OCI-M1 (cell line): ENCODE data around the gene PRSS38.
"Not testable (repeated sequence)": the region's sequence is repeated elsewhere in the genome, so short reads cannot be mapped to it uniquely, and the experiment has no call there.

Experiments
- DNase-seq: peaks from one replicate; lab custom pipeline; 2025; lab: John Stamatoyannopoulos, UW

The PRSS38 gene

DNA sequence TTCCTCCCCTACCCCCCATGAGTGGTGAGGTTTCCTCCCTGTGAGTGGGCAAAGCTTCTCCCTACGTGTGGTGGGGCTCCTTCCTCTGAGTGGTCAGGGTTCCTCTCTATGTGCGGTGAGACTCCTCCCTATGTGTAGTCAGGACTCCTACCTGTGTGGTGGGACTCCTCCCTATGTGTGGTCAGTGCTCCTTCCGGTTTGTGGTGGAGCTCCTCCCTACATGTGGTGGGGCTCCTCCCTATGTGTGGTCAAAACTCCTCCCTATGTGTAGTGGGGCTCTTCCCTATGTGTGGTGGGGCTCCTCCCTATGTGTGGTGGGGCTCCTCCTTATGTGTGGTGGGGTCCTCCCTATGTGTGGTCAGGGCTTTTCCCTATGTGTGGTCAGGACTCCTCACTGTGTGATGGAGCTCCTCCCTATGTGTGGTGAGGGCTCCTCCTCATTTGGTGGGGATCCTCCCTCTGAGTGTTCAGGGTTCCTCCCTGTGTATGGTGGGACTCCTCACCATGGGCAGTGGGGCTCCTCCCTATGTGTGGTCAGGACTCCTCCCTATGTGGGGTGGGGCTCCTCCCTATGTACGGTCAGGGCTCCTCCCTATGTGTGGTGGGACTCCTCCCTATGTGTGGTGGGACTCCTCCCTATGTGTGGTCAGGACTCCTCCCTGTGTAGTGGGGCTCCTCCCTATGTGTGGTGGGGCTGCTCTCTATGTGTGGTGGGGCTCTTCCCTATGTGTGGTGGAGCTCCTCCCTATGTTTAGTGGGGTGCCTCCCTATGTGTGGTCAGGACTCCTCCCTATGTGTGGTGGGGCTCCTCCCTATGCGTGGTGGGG lies 29.1 kb downstream of the PRSS38 start:
- peak; percentile 28 for DNase-seq

DNA sequence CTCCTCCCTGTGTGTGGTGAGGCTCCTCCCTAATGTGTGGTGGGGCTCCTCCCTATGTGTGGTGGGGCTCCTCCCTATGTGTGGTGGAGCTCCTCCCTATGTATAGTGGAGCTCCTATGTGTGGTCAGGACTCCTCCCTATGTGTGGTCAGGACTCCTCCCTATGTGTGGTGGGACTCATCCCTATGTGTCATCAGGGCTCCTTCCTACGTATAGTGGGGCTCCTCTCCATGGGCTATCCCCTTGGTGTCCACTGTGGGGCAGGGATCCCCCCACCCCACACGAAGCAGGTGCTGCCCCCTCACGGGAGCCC lies 29.6 kb downstream of the PRSS38 start:
- no peak for DNase-seq

- DNase-seq, result no peak
Observed at GRCh38 chr1:227845519-227845918, 30.0 kb downstream of the PRSS38 start.

- DNase-seq, result no peak
Observed at GRCh38 chr1:227846265-227846858, 30.9 kb downstream of the PRSS38 start.

- DNase-seq, result not testable (repeated sequence)
Observed at GRCh38 chr1:227847046-227847445, 31.6 kb downstream of the PRSS38 start.

GRCh38 chr1:227848430-227848932 lies 33.0 kb downstream of the PRSS38 start:
- DNase-seq, result no peak

GRCh38 chr1:227849251-227849650 lies 33.8 kb downstream of the PRSS38 start:
- no peak for DNase-seq

GRCh38 chr1:227854189-227854588 lies 38.7 kb downstream of the PRSS38 start:
- DNase-seq, result no peak

- DNase-seq, result peak; percentile 14
Observed at GRCh38 chr1:227855687-227856086, 40.2 kb downstream of the PRSS38 start.

DNA sequence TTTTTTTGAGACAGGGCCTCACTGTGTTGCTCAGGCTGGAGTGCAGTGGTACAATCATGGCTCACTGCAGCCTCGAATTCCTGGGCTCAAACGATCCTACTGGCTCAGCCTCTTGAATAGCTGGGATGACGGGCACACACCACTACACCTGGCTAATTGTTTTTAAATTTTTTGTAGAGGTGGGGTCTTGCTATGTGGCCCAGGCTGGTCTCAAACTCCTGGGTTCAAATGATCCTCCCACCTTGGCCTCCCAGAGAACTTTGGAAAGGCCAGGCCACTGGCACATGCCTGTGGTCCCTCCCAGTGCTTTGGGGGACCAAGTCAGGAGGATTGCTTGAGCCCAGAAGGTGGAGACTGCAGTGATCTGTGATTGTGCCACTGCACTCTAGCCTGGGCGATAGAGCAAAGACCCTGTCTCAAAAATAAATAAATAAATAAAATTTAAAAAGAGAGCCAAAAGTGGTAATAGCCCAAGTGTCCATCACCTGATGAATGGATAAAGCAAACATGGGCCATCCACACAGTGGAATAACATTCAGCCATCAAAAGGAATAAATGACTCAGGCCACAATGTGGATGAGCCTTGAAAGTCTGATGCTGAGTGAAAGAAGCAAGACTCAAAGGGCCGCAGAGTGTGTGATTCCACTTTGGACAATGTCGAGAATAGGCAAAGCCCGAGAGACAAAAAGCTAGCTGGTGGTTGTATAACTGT lies 40.8 kb downstream of the PRSS38 start:
- DNase-seq, result no peak

DNA sequence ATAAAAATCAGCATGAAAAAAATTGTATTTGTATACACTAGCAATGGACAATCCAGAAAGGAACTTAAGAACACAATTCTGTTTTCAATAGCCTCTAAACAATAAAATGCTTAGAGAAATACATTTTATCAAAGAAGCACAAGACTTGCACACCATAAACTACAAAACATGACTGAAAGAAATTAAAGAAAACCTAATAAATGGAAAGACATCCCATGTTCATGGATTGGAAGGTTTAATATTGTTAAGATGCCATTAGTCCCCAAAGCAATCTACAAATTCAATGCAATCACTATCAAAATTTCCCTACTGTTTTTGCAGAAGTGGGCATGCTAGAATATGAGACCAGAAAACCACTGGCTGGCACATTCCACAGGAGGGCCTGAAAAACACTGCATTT lies 49.4 kb downstream of the PRSS38 start:
- no peak for DNase-seq

DNA sequence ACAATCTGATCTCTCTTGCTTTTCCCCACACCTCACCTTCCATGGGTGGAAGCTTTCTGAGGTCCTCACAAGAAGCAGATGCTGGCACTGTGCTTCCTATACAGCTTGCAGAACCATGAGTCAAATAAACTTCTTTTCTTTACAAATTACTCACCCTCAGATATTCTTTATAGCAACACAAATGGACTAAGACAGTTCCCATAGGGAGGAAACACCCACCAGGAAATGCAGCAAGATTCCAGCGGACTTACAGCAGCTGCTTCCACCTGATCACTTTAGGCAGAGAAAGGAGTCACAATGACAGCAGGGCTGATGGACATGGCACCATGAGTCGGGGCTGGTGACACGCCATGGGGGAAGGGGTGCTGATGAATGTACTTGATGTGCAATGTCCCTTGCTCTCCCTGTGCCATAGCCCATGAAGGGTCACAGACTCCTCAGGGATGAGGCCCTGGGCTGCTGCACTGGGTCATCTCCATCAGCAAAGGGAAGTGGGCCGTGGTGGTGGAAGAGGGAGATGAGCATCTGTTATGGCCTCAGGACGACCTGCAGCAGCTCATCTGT lies 53.9 kb downstream of the PRSS38 start:
- DNase-seq, result no peak

DNA sequence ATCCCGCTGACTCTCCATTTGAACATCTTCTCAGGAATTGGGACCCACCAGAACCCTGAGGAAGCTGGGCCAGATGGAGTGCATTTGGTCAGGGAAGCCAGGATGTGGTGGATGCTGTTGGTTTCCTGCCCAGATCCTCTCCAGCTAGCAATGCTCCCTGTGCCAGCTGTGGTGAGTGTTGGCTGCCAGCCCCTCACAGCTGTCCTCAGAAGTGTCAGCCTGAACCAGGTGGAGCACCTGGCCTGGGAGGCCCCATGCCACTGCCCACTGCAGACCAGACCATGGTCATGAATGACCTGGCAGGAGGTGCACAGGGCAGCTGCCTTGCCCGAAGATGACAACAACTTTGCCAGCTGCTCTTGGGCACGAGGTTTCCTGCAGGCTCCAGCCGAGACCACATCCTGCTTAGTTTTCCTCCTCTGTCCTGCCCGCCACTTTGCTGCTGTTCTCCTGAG lies 54.4 kb downstream of the PRSS38 start:
- no peak for DNase-seq

DNA sequence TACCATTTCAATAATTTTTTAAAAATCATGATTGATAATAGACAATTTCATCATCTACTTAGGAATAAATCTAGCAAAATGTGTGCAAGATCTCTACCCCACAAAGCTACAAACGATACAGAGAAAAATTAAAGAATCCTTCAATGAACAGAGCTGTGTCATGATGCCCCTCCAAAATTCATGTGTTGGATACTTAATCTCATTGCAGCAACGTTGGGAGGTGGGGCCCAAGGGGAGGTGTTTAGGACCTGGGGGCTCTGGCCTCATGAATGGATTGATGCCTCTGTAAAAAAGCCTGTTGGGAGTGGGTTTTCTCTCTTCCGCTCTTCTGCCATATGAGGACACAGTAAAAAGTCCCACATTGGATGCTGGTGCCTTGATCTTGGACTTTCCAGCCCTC lies 54.9 kb downstream of the PRSS38 start:
- DNase-seq, result no peak

DNA sequence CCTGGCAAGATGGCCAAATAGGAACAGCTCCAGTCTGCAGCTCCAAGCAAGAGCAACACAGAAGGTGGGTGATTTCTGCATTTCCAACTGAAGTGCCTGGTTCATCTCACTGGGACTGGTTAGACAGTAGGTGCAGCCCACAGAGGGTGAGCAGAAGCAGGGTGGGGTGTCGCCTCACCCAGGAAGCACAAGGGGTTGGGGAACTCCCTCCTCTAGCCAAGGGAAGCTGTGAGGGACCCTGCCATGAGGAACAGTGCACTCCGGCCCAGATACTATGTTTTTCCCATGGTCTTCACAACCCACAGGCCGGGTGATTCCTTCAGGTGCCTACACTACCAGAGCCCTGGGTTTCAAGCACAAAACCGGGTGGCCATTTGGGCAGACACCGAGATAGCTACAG lies 56.4 kb downstream of the PRSS38 start:
- not testable (repeated sequence) for DNase-seq

- DNase-seq, result not testable (repeated sequence)
Observed at GRCh38 chr1:227877810-227878209, 62.3 kb downstream of the PRSS38 start.

- DNase-seq, result no peak
Observed at GRCh38 chr1:227880342-227880924, 65.0 kb downstream of the PRSS38 start.

- no peak for DNase-seq
Observed at GRCh38 chr1:227883073-227883520, 67.6 kb downstream of the PRSS38 start.

DNA sequence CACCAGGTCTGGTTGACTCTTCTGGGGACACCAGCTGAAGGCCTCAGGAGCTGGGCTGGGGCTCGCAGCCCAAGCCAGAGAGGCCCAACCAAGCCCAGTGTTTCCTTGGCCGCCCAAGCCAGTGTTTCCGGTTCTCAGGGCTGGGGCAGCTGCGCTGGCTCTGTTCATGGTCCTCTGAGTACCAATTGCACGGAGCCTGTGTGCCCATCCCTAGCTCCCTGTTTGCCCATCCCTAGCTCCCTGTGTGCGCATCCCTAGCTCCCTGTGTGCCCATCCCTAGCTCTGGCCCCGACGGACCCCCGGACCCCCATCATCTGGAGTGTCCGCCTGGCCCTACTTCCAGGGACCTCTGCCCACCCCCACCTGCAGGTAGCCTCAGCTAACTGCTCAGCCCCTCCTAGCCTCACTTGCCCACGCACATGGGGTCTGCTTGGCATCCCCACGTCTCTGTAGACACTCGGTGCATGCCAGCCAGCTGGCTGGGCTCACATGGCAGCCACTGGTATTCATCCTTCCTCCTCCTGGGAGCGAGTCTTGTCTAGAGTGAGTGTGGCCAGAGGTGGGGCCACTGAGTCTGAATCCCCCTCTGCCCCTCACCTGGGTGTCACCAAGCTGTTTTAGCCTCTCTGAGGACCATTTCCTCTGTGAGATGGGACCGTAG lies 68.3 kb downstream of the PRSS38 start:
- DNase-seq, result no peak

- DNase-seq, result no peak
Observed at GRCh38 chr1:227884370-227885134, 69.1 kb downstream of the PRSS38 start.

GRCh38 chr1:227885135-227885647 lies 69.7 kb downstream of the PRSS38 start:
- no peak for DNase-seq
